Neural progenitor cell (in vitro differentiated cells): ENCODE results near the gene OR6X1. TPM values are rescaled to one million over a fixed set of nuclear protein-coding genes. Genes with fewer than 3 reads are reported as not detected.

ENCODE experiments used
- DNase-seq: peaks from one replicate; pipeline ENCODE4 v3.0.0-alpha.2; 2016; ENCODE audit warnings: low spot score
- H2AFZ ChIP-seq: fragments of 200-600 bp; sonication (generic); replicated peaks from 2 replicates; pipeline ENCODE4 v1.6.1; 2016; ENCODE audit warnings: antibody characterized with exemption
- H3F3A ChIP-seq: fragments of 200-600 bp; sonication (generic); 2 replicates; pipeline ENCODE4 v1.6.1; 2016; ENCODE audit warnings: antibody characterized with exemption, low read depth
- H3K27ac ChIP-seq: fragments of 200-600 bp; sonication (generic); 2 replicates; pipeline ENCODE4 v1.5.1; 2016; ENCODE audit warnings: mild to moderate bottlenecking
- H3K27me3 ChIP-seq: fragments of 200-600 bp; sonication (generic); 2 replicates; pipeline ENCODE4 v1.6.1; 2016; ENCODE audit warnings: mild to moderate bottlenecking, moderate library complexity
- H3K36me3 ChIP-seq: fragments of 200-600 bp; sonication (generic); 2 replicates; pipeline ENCODE4 v1.5.1; 2016
- H3K4me1 ChIP-seq: fragments of 200-600 bp; sonication (generic); 2 replicates; pipeline ENCODE4 v1.6.1; 2016; ENCODE audit warnings: mixed run types
- H3K4me2 ChIP-seq: fragments of 200-600 bp; sonication (generic); 2 replicates; pipeline ENCODE4 v1.6.1; 2016
- H3K4me3 ChIP-seq: fragments of 200-600 bp; sonication (generic); 2 replicates; pipeline ENCODE4 v1.5.1; 2016
- H3K79me2 ChIP-seq: fragments of 200-600 bp; sonication (generic); 2 replicates; pipeline ENCODE4 v1.6.1; 2016; ENCODE audit warnings: low read depth
- H3K9ac ChIP-seq: fragments of 200-600 bp; sonication (generic); 2 replicates; pipeline ENCODE4 v1.6.1; 2016
- H3K9me3 ChIP-seq: fragments of 200-600 bp; sonication (generic); 2 replicates; pipeline ENCODE4 v1.5.1; 2016; ENCODE audit warnings: low read depth
- H4K20me1 ChIP-seq: fragments of 200-600 bp; sonication (generic); 2 replicates; pipeline ENCODE4 v1.6.1; 2016; ENCODE audit warnings: low read depth
- H3K27ac Mint-ChIP-seq: 3 replicates; pipeline ENCODE4 v1.8.0; 2021; ENCODE audit warnings: mixed read lengths
- H3K27me3 Mint-ChIP-seq: 2 replicates; pipeline ENCODE4 v1.8.0; 2022; ENCODE audit warnings: low read depth, mild to moderate bottlenecking, inconsistent platforms, moderate library complexity, mixed read lengths; ENCODE audit not compliant: insufficient read depth
- H3K36me3 Mint-ChIP-seq: 3 replicates; pipeline ENCODE4 v1.8.0; 2021; ENCODE audit warnings: mixed read lengths
- H3K4me1 Mint-ChIP-seq: 3 replicates; pipeline ENCODE4 v1.8.0; 2021; ENCODE audit warnings: mixed read lengths
- H3K4me3 Mint-ChIP-seq: 3 replicates; pipeline ENCODE4 v1.8.0; 2021; ENCODE audit warnings: mild to moderate bottlenecking, moderate library complexity, mixed read lengths
- H3K9me3 Mint-ChIP-seq: 3 replicates; pipeline ENCODE4 v1.8.0; 2020; ENCODE audit warnings: mixed read lengths
- CTCF ChIP-seq: fragments of 200-600 bp; sonication (generic); IDR thresholded peaks from 2 replicates; pipeline ENCODE4 v1.5.1; 2017; ENCODE audit warnings: antibody characterized with exemption, mild to moderate bottlenecking
- EZH2 ChIP-seq: fragments of 200-600 bp; sonication (generic); IDR thresholded peaks from 2 replicates; pipeline ENCODE4 v1.6.1; 2017; ENCODE audit warnings: antibody characterized with exemption, mild to moderate bottlenecking, moderate library complexity
- EZH2phosphoT487 ChIP-seq: fragments of 200-600 bp; sonication (generic); IDR thresholded peaks from 2 replicates; pipeline ENCODE4 v1.6.1; 2017; ENCODE audit warnings: antibody characterized with exemption
- small RNA-seq: library from RNA; depleted of rRNA; stranded (forward); fragments of <200 nt; gene quantifications from one replicate; pipeline ENCODE3, GENCODE V24; 2015
- total RNA-seq: library from RNA; depleted of rRNA; stranded (reverse); fragments of >200 nt; gene quantifications from 2 replicates; pipeline ENCODE4 v1.2.3, GENCODE V29; 2015; ENCODE audit warnings: low replicate concordance

Gene OR6X1
- total RNA-seq, 1 donor from 2014 or later, result not detected

- Histone ChIP-seq H3K4me3 (no peak overlapping the region), H3K4me2 (no peak overlapping the region), H3K79me2 (no peaks in the 10 kb centered on the region), H3K27ac (no peak overlapping the region), H3K9me3 (no peaks in the 10 kb centered on the region), H3K36me3 (no peaks in the 10 kb centered on the region), H3F3A (no peaks in the 10 kb centered on the region), H3K27me3 (no peaks in the 10 kb centered on the region), H3K9ac (no peak overlapping the region), H2AFZ (no peak overlapping the region), H3K4me1 (no peaks in the 10 kb centered on the region), H4K20me1 (no peaks in the 10 kb centered on the region)
- no peak for TF ChIP-seq EZH2phosphoT487
- peak; percentile 97 for TF ChIP-seq CTCF
- TF ChIP-seq EZH2, result no peak
- H3K4me1 Mint-ChIP-seq, result no peaks in the 10 kb centered on the region
- H3K27ac Mint-ChIP-seq, result no peak overlapping the region
- H3K4me3 Mint-ChIP-seq, result no peak overlapping the region
- H3K36me3 Mint-ChIP-seq, result no peaks in the 10 kb centered on the region
- no peaks in the 10 kb centered on the region for H3K9me3 Mint-ChIP-seq
- peaks cover 3% of the 10 kb centered on the region for H3K27me3 Mint-ChIP-seq
- peak; percentile 79 for DNase-seq
These were observed 46.6 kb downstream of the OR6X1 start for GRCh38 chr11:123707606-123708205.

GRCh38 chr11:123707206-123707605 is 47.1 kb downstream of the OR6X1 start:
- no peaks in the 10 kb centered on the region for H3K9me3 Mint-ChIP-seq
- no peaks in the 10 kb centered on the region for H3K27me3 ChIP-seq
- H3K27me3 Mint-ChIP-seq, result no peaks in the 10 kb centered on the region
- TF ChIP-seq CTCF (no peak), EZH2phosphoT487 (no peak), EZH2 (no peak)
- no peaks in the 10 kb centered on the region for H4K20me1 ChIP-seq
- no peak overlapping the region for H3K4me3 Mint-ChIP-seq
- H3K27ac Mint-ChIP-seq, result no peak overlapping the region
- no peaks in the 10 kb centered on the region for H3K9me3 ChIP-seq
- no peak overlapping the region for H3K4me2 ChIP-seq
- H3K4me3 ChIP-seq, result no peak overlapping the region
- H3K27ac ChIP-seq, result no peak overlapping the region
- no peak overlapping the region for H2AFZ ChIP-seq
- no peaks in the 10 kb centered on the region for H3K79me2 ChIP-seq
- H3K4me1 Mint-ChIP-seq, result no peaks in the 10 kb centered on the region
- no peak for DNase-seq
- no peaks in the 10 kb centered on the region for H3K4me1 ChIP-seq
- H3K36me3 Mint-ChIP-seq, result no peaks in the 10 kb centered on the region
- H3K9ac ChIP-seq, result no peak overlapping the region
- no peaks in the 10 kb centered on the region for H3K36me3 ChIP-seq
- H3F3A ChIP-seq, result no peaks in the 10 kb centered on the region

GRCh38 chr11:123704341-123704740 is 50.0 kb downstream of the OR6X1 start:
- Histone ChIP-seq H3K27me3 (no peaks in the 10 kb centered on the region), H3K4me2 (no peak overlapping the region), H3K36me3 (no peaks in the 10 kb centered on the region), H3K9me3 (no peaks in the 10 kb centered on the region), H3F3A (no peaks in the 10 kb centered on the region), H3K9ac (no peak overlapping the region), H3K4me3 (no peak overlapping the region), H3K27ac (no peak overlapping the region), H2AFZ (no peak overlapping the region), H4K20me1 (no peaks in the 10 kb centered on the region), H3K4me1 (no peaks in the 10 kb centered on the region), H3K79me2 (no peaks in the 10 kb centered on the region)
- no peak overlapping the region for H3K4me3 Mint-ChIP-seq
- no peaks in the 10 kb centered on the region for H3K4me1 Mint-ChIP-seq
- no peaks in the 10 kb centered on the region for H3K36me3 Mint-ChIP-seq
- no peak for TF ChIP-seq CTCF
- no peak for TF ChIP-seq EZH2
- TF ChIP-seq EZH2phosphoT487, result no peak
- H3K9me3 Mint-ChIP-seq, result peaks cover 2% of the 10 kb centered on the region
- H3K27me3 Mint-ChIP-seq, result no peaks in the 10 kb centered on the region
- H3K27ac Mint-ChIP-seq, result no peak overlapping the region
- no peak for DNase-seq

Small RNA genes within 50 kb of the gene (small RNA-seq; reads per million reads assigned to genes)
- not detected for gene RNU1-21P

Other genes with a start within 250 kb of the OR6X1 start
- 0.12 TPM in 1 of 2 replicates, not detected in the other for gene SCN3B, start 99.9 kb downstream of the OR6X1 start, total RNA-seq
- 15.5 and 16.4 TPM in 2 replicates for gene ZNF202, start 12.9 kb downstream of the OR6X1 start, total RNA-seq
- not detected in 2 replicates for gene OR6M1, start 51.8 kb upstream of the OR6X1 start, total RNA-seq
- gene TMEM225, start 131.2 kb upstream of the OR6X1 start, total RNA-seq, result not detected in 2 replicates
- gene OR8D4, start 147.6 kb upstream of the OR6X1 start, total RNA-seq, result not detected in 2 replicates
- gene OR4D5, start 185.1 kb upstream of the OR6X1 start, total RNA-seq, result not detected in 2 replicates
- gene OR6T1, start 189.3 kb upstream of the OR6X1 start, total RNA-seq, result not detected in 2 replicates
- not detected in 2 replicates for gene OR10S1, start 223.3 kb upstream of the OR6X1 start, total RNA-seq
- not detected in 2 replicates for gene OR10G6, start 240.6 kb upstream of the OR6X1 start, total RNA-seq